GM18873 (cell line): ENCODE measurements around the gene YWHAB.
"Not testable (repeated sequence)": the region's sequence is repeated elsewhere in the genome, so short reads cannot be mapped to it uniquely, and the experiment has no call there.

Source experiments
- ATAC-seq: cut with Tn5 transposase; IDR thresholded peaks from one replicate; pipeline ENCODE4 v1.9.1; 2021; ENCODE audit warnings: mild to moderate bottlenecking, moderate library complexity, moderate number of reproducible peaks; ENCODE audit not compliant: unreplicated experiment, low FRiP score

YWHAB gene

GRCh38 chr20:44866703-44867335 is 18.7 kb upstream of the YWHAB start:
- no peak for ATAC-seq

- no peak for ATAC-seq
Measured at GRCh38 chr20:44869471-44869870, 16.0 kb upstream of the YWHAB start.

GRCh38 chr20:44882360-44882759 is 3.1 kb upstream of the YWHAB start:
- ATAC-seq: not testable (repeated sequence)

GRCh38 chr20:44883214-44883902 is 2.1 kb upstream of the YWHAB start:
- no peak for ATAC-seq

GRCh38 chr20:44884907-44885391 is 556 bp upstream of the YWHAB start:
- ATAC-seq: no peak

- ATAC-seq: no peak
Measured at GRCh38 chr20:44886266-44886651, 754 bp downstream of the YWHAB start.

GRCh38 chr20:44886828-44887227 is 1.3 kb downstream of the YWHAB start:
- no peak for ATAC-seq

GRCh38 chr20:44887466-44887865 is 2.0 kb downstream of the YWHAB start:
- ATAC-seq: no peak

- ATAC-seq: no peak
Measured at GRCh38 chr20:44888226-44889103, 3.0 kb downstream of the YWHAB start.

GRCh38 chr20:44891826-44892225 is 6.3 kb downstream of the YWHAB start:
- no peak for ATAC-seq

GRCh38 chr20:44894959-44895358 is 9.5 kb downstream of the YWHAB start:
- ATAC-seq: no peak

GRCh38 chr20:44896583-44896982 is 11.1 kb downstream of the YWHAB start:
- ATAC-seq: no peak

- ATAC-seq: no peak
Measured at GRCh38 chr20:44897133-44897532, 11.6 kb downstream of the YWHAB start.

- ATAC-seq: no peak
Measured at GRCh38 chr20:44900231-44900854, 14.8 kb downstream of the YWHAB start.

- ATAC-seq: no peak
Measured at GRCh38 chr20:44901974-44902373, 16.5 kb downstream of the YWHAB start.

- no peak for ATAC-seq
Measured at GRCh38 chr20:44904377-44904776, 18.9 kb downstream of the YWHAB start.

- ATAC-seq: no peak
Measured at GRCh38 chr20:44908987-44909871, 23.7 kb downstream of the YWHAB start.

- ATAC-seq: peak; percentile 39
Measured at GRCh38 chr20:44909872-44910689, 24.6 kb downstream of the YWHAB start, which contains the start of gene PABPC1L. Gene PABPC1L, plus strand, starts transcription at chr20:44910060. Its CDS starts 84 bp downstream, at chr20:44910144.
